A549 treated with CORT108297 at 1 μM for 4 hours (cell line): ENCODE data around the gene PACRGL. TPM values are rescaled to one million over a fixed set of nuclear protein-coding genes. Genes with fewer than 3 reads are reported as not detected.

Experiments used
- total RNA-seq: library from RNA; stranded (reverse); fragments of 200-300 nt; extraction: Qiagen RNA extraction; gene quantifications from 5 replicates; pipeline ENCODE4 v1.2.3, GENCODE V29; 2022

The PACRGL gene
- 11.5 to 14.8 TPM (median 14.3 TPM) in 5 replicates for total RNA-seq

DNA sequence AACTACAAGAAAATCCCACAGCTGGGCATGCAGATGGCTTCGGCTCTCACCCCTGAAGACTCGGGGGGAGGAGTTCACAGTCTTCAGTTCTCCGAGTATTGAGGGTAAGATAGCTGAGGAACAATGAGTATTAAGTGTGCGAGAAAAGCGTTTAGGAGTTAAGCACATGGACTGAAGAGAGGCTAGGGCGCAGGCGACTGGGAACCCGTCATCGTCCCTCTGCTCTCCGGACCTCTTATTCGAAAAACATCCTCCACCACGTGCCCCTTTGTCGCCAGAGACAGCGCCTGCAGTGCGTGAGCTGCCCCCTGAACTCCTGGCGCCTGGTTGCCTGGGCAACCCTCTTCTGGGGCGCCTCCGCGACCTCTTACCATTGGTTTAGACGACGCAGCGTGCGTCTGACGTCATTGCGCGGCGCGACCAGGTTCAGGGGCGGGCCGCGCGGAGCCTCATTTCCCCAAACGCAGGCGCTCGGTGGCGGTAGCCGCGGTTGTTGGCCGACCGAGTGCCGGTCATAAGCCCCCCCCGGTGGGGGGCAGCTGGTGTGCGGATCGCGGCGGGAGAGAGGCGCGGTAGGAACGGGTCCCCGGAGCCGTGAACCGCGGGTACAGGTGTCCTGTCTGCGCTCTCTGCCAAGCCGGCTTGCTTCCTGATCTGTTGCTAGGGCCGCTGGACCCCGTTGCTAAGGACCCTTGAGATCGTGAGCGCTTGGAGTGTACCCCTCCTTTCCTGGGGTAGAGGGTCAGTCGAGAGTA is at the start of gene PACRGL:
PACRGL (plus strand) TSS at position 452 of the 755 bp plus-strand sequence. CDS start 4,024 bp downstream, outside the sequence.

